Measurements from ENCODE around the gene C2CD4C. TPM values are rescaled to one million over a fixed set of nuclear protein-coding genes. Genes with fewer than 3 reads are reported as not detected.
"Not testable (repeated sequence)": the region's sequence is repeated elsewhere in the genome, so short reads cannot be mapped to it uniquely, and the experiment has no call there.

C2CD4C gene
- total and polyA plus RNA-seq, 2 donors, result 0.42 to 0.77 TPM

DNA sequence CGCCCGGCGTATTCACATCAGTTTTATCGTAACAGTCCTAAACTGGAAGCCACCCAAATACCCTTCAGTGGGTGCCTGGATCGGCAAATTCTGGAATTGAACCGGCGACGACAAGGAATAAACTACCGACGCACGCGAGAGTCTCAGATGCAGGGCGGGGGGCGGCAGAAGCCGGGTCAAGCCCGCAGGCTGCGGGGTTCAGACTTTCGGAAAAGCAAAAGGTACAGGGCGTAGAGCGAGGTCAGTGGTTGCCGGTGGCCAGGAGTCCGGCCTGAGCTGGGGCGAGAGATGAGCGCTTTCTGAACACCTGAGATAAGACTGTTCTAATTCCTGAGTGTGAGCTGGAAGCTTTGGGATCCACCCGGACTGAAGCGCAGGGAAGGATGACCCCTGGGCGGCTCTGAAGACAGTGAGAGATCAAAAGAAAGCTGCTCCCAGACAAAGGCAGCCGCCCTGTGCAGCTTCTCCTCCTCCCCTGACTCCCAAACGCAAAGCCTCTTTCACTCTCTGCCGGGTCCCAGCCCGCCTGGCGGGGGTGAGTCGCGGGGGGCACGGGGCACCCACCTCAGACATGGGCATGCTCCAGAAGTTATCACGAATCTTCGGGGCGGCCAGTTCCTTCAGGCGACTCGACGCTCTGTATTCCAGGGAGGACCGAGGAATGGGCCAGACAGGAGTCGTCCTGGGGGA is 38.2 kb downstream of the C2CD4C start:
- H3K36me3 ChIP-seq (ENCODE audit: insufficient read depth), result no peaks in the 10 kb centered on the region
- DNase-seq (ENCODE audit: extremely low spot score), result no peak
- no peak overlapping the region for H3K27ac ChIP-seq (ENCODE audit: low read depth)
- H3K4me3 ChIP-seq (ENCODE audit: low read depth, low read length), result no peak overlapping the region
- WGBS, result 89% methylated on average over 43 of the region's 43 CpGs
- no peaks in the 10 kb centered on the region for H3K4me1 ChIP-seq (ENCODE audit: insufficient read depth)

DNA sequence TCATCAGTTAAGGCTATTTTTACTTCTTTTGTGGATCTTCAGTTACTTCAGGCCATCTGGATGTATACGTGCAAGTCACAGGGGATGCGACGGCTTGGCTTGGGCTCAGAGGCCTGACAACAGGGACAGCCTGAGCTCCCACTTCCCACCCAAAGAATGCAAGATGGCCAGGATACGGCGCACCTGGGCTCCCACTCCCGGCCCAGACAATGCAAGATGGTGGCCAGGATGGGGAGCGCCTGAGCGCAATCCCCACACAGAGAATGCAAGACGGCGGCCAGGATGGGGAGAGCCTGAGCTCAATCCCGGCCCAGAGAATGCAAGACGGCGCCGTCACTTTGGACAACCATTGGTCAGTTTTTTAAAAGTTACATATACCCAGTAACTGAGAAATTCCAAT is 39.1 kb downstream of the C2CD4C start:
- Histone ChIP-seq H3K4me1 (ENCODE audit: insufficient read depth) (no peaks in the 10 kb centered on the region), H3K27ac (ENCODE audit: low read depth) (no peak overlapping the region), H3K36me3 (ENCODE audit: insufficient read depth) (no peaks in the 10 kb centered on the region), H3K4me3 (ENCODE audit: low read depth, low read length) (no peak overlapping the region)
- no peak for DNase-seq (ENCODE audit: extremely low spot score)
- WGBS, result 97% methylated on average over 14 of the region's 14 CpGs

DNA sequence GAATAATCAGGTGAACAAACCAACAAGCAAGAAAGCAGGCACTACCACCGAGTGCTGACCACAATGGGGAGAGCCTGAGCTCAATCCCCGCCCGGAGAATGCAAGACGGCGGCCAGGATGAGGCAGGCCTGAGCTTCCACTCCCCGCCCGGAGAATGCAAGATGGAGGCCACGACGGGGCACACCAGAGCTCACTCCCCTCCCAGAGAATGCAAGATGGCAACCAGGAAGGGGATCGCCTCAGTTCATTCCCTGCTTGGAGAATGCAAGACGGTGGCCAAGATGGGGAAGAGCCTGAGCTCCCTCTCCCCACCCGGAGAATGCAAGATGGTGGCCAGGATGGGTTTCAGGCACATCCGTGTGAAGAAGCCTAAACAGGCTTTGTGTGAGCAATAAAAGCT is 39.7 kb downstream of the C2CD4C start:
- WGBS, result 89% methylated on average over 13 of the region's 13 CpGs
- Histone ChIP-seq H3K4me1 (ENCODE audit: insufficient read depth) (no peaks in the 10 kb centered on the region), H3K36me3 (ENCODE audit: insufficient read depth) (no peaks in the 10 kb centered on the region), H3K27ac (ENCODE audit: low read depth) (no peak overlapping the region), H3K4me3 (ENCODE audit: low read depth, low read length) (no peak overlapping the region)
- DNase-seq (ENCODE audit: extremely low spot score), result no peak

DNA sequence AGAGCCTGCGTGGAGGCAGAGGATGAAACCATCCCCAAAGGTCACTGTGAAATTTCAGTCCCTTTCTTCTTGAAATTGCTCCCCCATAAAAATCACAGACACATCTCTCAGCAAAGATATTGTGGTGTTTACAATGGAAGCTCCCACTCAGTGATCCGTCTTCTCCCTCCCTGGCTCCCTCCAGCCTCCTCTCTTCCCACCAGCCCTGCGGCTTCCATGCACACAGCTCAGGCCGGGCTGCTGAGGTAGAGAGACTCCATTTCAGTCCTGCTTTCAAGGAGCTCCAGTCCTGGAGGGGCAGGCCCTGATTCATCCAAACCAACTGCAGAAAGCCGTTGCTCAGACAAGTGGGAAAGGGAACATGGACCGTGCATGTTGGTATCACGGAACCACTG is 40.3 kb downstream of the C2CD4C start:
- no peak overlapping the region for H3K4me3 ChIP-seq (ENCODE audit: low read depth, low read length)
- no peak for DNase-seq (ENCODE audit: extremely low spot score)
- H3K4me1 ChIP-seq (ENCODE audit: insufficient read depth), result no peaks in the 10 kb centered on the region
- no peaks in the 10 kb centered on the region for H3K36me3 ChIP-seq (ENCODE audit: insufficient read depth)
- no peak overlapping the region for H3K27ac ChIP-seq (ENCODE audit: low read depth)
- WGBS, result 72% methylated on average over 7 of the region's 7 CpGs

DNA sequence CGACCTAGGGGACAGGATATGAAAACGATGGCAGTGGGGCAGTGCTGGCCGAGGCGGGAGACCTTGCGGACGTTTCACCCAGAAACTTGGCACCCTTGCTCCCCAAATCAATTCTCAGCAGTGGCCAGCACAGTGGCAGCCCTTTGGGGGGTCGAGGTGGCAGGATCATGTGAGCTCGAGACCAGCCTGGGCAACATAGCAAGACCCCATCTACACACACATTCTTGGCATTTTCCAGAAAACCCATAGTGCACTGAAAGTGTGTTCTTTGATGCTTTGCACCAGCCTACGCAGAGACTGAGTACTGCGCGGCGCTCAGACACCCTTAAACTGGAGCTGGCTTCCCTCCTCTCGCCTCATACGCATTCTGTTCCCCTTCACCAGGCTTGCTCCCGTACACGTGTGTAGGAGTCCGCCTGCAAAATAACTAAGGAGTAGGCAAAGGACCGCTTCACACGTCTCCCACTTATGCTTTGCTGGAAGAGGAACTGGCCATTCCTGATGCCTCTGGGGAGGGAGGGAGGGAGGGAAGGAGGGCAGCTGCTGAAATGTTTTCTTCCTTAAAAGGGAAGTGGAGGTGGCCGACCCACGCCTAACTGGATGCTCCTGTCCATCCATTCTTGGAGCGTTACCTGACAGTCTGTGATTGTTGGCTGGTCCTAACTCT is 40.9 kb downstream of the C2CD4C start:
- no peak for DNase-seq (ENCODE audit: extremely low spot score)
- no peaks in the 10 kb centered on the region for H3K36me3 ChIP-seq (ENCODE audit: insufficient read depth)
- 76% methylated on average over 22 of the region's 22 CpGs for WGBS
- no peak overlapping the region for H3K4me3 ChIP-seq (ENCODE audit: low read depth, low read length)
- H3K27ac ChIP-seq (ENCODE audit: low read depth), result no peak overlapping the region
- no peaks in the 10 kb centered on the region for H3K4me1 ChIP-seq (ENCODE audit: insufficient read depth)

DNA sequence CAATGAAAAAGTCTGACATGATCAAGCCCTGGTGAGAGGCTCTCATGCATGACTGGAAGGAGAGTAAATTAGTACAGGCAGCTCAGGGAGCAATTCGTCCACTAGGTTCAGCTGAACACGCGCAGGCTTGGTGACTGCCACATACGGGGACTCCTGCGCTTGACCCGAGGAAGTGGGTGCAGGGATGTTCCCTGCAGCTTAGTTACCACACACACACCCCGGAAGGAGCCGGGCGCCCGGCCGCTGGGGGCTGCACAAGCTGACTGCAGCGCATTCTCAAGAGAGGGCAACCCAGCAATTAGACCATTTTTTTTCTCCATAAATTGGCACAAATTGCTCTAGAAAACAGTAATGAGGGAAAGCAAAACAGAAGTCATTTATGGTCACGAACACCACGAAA is 41.4 kb downstream of the C2CD4C start:
- H3K4me1 ChIP-seq (ENCODE audit: insufficient read depth), result no peaks in the 10 kb centered on the region
- no peak for DNase-seq (ENCODE audit: extremely low spot score)
- no peak overlapping the region for H3K4me3 ChIP-seq (ENCODE audit: low read depth, low read length)
- WGBS, result 92% methylated on average over 14 of the region's 14 CpGs
- no peak overlapping the region for H3K27ac ChIP-seq (ENCODE audit: low read depth)
- no peaks in the 10 kb centered on the region for H3K36me3 ChIP-seq (ENCODE audit: insufficient read depth)

DNA sequence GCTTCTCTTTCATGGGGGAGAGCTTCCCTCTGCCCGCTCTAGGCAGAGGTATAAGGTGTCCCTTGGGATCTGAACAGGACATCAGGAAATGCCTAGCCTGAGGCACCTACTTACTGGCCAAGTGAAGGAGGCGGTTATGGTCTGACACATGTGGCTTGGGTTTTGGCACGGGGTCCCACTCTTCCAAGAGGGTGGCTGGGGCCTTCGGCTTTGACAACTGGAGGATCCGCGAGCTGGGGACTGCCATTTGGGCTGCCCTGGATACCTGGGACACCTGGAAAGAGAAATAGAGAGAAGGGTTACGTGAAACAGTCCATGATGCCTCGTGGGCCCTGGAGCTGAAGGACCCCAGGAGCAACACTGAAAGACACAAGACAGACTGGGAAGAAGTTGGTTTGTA is 42.0 kb downstream of the C2CD4C start:
- Histone ChIP-seq H3K36me3 (ENCODE audit: insufficient read depth) (no peaks in the 10 kb centered on the region), H3K4me1 (ENCODE audit: insufficient read depth) (no peaks in the 10 kb centered on the region), H3K27ac (ENCODE audit: low read depth) (no peak overlapping the region), H3K4me3 (ENCODE audit: low read depth, low read length) (no peak overlapping the region)
- whole genome bisulfite sequencing, result 94% methylated on average over 8 of the region's 8 CpGs
- no peak for DNase-seq (ENCODE audit: extremely low spot score)

DNA sequence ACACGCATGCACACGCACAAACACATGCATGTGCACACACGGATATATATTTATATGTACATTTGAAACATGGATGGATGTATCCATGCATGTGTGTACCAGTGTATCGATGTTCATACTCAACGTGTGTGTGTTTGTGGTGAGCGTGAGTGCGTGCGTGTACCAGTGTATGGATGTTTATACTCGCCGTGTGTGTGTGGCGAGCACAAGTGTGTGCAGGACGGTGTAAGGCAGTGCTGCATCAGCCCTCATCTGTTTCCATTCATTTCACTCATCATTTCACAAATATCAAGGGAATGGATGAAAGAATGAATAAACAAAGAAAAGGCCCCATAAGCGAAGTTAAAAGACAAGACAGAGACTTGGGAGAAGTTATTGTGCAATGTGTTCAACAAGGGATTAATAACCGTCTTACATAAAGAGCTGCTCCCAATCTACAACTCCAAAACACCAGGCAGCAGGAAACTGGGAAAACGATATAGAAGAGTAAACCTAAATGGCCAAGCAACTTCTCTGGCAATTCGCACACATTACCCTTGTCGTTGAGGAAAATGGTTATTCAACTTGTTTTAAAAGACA is 42.7 kb downstream of the C2CD4C start:
- WGBS, result 86% methylated on average over 17 of the region's 17 CpGs
- DNase-seq (ENCODE audit: extremely low spot score), result no peak
- Histone ChIP-seq H3K4me3 (ENCODE audit: low read depth, low read length) (no peak overlapping the region), H3K36me3 (ENCODE audit: insufficient read depth) (no peaks in the 10 kb centered on the region), H3K4me1 (ENCODE audit: insufficient read depth) (no peaks in the 10 kb centered on the region), H3K27ac (ENCODE audit: low read depth) (no peak overlapping the region)

DNA sequence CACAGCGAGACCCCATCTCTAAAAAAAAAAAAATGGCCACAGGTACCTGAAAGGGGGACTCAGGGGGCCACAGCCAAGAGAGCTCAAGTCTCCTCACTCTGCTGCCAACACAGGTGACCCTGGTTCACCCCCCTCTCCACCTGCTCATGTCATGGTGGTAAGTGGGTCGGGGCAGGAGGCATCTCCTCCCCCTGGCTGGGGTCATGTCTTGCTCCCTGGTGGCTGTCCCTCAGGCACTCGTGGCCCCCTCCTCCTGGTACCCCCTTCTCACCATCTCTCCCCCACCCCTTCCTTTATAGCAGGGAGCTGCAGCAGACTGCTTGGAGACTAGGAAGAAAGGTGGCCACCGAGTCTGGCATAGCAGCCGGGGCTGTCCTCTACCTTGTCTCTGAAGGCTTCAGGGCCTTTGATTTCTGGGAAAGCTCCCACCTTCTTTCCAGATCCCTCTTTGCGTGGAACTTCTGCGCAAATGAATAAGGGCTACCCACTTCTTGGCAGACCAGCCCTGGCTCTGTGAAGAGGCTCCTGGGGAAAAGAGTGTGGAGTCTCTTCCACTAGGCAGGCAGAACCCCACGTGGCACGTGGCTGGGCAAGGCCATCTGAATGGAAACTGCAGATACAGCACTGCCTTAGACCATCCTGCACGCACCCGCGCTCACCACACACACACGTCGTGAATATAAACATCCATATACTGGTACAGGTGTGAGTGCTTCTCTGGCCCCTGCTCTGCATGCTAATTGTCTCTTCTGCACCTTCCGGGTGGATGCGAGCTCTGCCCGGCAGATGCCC is 44.3 kb downstream of the C2CD4C start:
- H3K4me1 ChIP-seq (ENCODE audit: insufficient read depth), result no peaks in the 10 kb centered on the region
- H3K36me3 ChIP-seq (ENCODE audit: insufficient read depth), result no peaks in the 10 kb centered on the region
- WGBS, result 67% methylated on average over 17 of the region's 17 CpGs
- no peak for DNase-seq (ENCODE audit: extremely low spot score)
- no peak overlapping the region for H3K4me3 ChIP-seq (ENCODE audit: low read depth, low read length)
- H3K27ac ChIP-seq (ENCODE audit: low read depth), result no peak overlapping the region

DNA sequence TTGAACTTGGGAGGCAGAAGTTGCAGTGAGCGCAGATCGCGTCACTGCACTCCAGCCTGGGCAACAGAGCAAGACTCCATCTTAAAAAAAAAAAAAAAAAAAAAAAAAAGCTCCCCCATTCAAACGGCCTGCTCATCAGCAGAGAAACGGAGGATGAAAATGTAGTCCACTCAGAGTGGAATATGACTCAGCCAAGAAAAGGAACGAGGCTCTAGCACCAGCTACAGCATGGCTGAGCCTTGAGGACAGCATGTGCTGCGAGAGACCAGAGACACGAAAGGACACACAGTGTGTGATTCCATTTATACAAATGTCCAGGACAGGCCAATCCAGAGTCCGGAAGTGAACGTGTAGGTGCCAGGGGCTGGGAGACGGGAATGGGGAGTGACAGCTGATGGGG is 46.3 kb downstream of the C2CD4C start:
- no peak for DNase-seq (ENCODE audit: extremely low spot score)
- H3K27ac ChIP-seq (ENCODE audit: low read depth), result no peak overlapping the region
- WGBS, result 80% methylated on average over 11 of the region's 11 CpGs
- H3K4me3 ChIP-seq (ENCODE audit: low read depth, low read length), result no peak overlapping the region
- H3K4me1 ChIP-seq (ENCODE audit: insufficient read depth), result no peaks in the 10 kb centered on the region
- H3K36me3 ChIP-seq (ENCODE audit: insufficient read depth), result no peaks in the 10 kb centered on the region

DNA sequence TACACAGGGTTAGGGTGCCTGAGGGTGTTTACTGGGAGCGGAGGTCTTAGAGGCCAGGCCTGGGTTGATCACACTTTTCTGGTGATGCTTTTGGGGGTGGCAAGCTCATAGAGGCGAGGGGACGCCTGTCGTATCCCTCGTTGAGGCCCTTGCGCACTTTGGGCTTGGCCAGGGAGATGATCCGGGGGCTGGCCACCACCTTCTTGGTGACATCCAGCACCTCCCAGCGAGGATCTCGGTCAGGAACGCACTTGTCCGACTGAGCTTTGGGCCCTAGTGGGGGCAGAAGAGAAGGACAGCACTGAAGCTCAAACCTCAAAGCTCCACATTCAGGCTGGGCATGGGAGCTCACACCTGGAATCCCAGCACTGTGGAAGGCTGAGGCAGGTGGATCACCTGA is 46.8 kb downstream of the C2CD4C start:
- Histone ChIP-seq H3K36me3 (ENCODE audit: insufficient read depth) (no peaks in the 10 kb centered on the region), H3K4me1 (ENCODE audit: insufficient read depth) (no peaks in the 10 kb centered on the region), H3K4me3 (ENCODE audit: low read depth, low read length) (no peak overlapping the region), H3K27ac (ENCODE audit: low read depth) (no peak overlapping the region)
- DNase-seq (ENCODE audit: extremely low spot score), result no peak
- 90% methylated on average over 11 of the region's 11 CpGs for WGBS

DNA sequence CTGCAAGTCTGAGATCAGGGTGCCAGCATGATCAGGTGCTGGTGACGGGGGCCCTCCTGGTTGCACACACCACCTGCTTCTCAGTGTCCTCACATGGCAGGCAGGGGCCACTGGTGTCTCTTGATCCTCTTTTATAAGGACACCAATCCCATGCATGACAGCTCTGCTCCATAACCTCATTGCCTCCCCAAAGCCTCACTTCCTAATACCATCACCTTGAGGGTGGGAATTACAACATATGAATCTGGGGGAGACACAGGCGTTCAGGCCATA is 49.4 kb downstream of the C2CD4C start:
- no peak for DNase-seq (ENCODE audit: extremely low spot score)
- no peaks in the 10 kb centered on the region for H3K36me3 ChIP-seq (ENCODE audit: insufficient read depth)
- H3K4me3 ChIP-seq (ENCODE audit: low read depth, low read length), result no peak overlapping the region
- 88% methylated on average over 2 of the region's 2 CpGs for WGBS
- H3K4me1 ChIP-seq (ENCODE audit: insufficient read depth), result no peaks in the 10 kb centered on the region
- no peak overlapping the region for H3K27ac ChIP-seq (ENCODE audit: low read depth)

DNA sequence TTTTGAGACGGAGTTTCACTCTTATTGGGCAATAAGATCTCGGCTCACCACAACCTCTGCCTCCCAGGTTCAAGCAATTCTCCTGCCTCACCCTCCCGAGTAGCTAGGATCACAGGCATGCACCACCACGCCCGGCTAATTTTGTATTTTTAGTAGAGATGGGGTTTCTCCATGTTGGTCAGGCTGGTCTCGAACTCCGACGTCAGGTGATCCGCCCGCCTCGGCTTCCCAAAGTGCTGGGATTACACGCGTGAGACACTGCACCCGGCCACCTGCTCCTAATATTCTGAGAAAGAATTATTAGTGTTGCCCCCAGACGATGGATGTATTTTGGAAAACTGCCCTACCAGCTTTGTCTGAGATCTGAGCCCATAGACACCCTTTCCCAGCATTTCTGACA is 53.4 kb downstream of the C2CD4C start:
- not testable (repeated sequence) for H3K4me1 ChIP-seq (ENCODE audit: insufficient read depth); DNase-seq (ENCODE audit: extremely low spot score); H3K36me3 ChIP-seq (ENCODE audit: insufficient read depth); H3K4me3 ChIP-seq (ENCODE audit: low read depth, low read length); H3K27ac ChIP-seq (ENCODE audit: low read depth)
- 92% methylated on average over 15 of the region's 15 CpGs for WGBS
